K562 treated with DMSO at 1 percent for 24 hours (cell line): ENCODE results near the gene TMEM120B. TPM values are rescaled to one million over a fixed set of nuclear protein-coding genes. Genes with fewer than 3 reads are reported as not detected.

Experiments
- total RNA-seq: library from RNA; unstranded; fragments of 300-600 nt; gene quantifications from 2 replicates; pipeline ENCODE4 v1.2.3, GENCODE V29; 2022; ENCODE audit warnings: low read depth; ENCODE audit not compliant: insufficient read depth

The TMEM120B gene
- 11.1 and 16.2 TPM in 2 replicates for total RNA-seq

DNA sequence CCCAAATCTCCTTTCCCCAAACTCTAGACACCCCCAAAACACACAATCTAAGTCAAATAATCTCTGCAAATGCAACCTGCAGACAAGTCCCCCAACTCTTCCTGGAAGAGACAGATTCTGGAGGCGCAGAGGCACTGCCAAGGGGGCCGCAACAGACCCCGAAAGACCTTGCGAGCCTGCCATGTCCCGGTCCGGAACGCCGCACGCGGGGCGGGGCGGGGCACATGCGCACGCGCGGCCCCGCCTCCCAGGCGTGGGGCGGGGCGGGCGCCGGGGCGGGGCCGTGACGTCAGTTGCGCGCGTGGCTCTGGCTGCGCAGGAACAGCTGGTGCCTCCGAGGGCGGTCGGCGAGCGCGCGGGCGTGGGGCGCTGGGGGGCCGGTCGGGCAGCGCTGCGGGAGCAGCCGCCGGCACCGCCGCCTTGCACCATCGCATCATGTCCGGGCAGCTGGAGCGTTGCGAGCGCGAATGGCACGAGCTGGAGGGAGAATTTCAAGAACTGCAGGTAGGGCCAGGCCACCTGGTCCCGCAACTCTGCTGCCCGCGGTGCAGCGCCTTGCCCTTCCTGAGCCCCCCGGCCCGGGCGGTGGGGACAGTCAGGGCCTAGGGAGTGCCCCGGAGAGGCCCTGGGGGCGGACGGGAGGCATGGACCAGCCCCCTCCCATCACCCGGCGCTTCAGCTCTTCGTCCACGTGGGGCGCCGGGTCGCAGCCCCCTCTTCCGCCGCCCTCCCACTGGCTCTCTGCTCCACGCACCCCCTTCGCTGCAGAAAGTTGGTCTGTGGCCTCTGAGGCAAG, at the start of gene TMEM120B:
Gene TMEM120B, plus strand, starts transcription at position 292 of the 796 bp plus-strand sequence. Its CDS starts 144 bp downstream, at position 436.

GRCh38 chr12:121669521-121669900, 43.0 kb upstream of the TMEM120B start, which contains the start of gene MORN3:
TSS of gene MORN3 (minus strand) at chr12:121669654. CDS start at chr12:121669483, 171 bp downstream.

GRCh38 chr12:121793440-121793837, 80.9 kb downstream of the TMEM120B start, which contains the start of gene RHOF:
TSS of gene RHOF (minus strand) at chr12:121793688. CDS start at chr12:121793633, 55 bp downstream.

GRCh38 chr12:121803861-121804416, 91.4 kb downstream of the TMEM120B start, which contains the start of gene SETD1B:
TSS of gene SETD1B (plus strand) at chr12:121804009. CDS start at chr12:121804738, 729 bp downstream.

Other genes with a start within 250 kb of the TMEM120B start
- gene KDM2B, start 131.7 kb upstream of the TMEM120B start, total RNA-seq = 36.6 and 37.3 TPM in 2 replicates
- gene ORAI1, start 86.2 kb upstream of the TMEM120B start, total RNA-seq = 94.2 and 110 TPM in 2 replicates
- gene MORN3, start 43.1 kb upstream of the TMEM120B start, total RNA-seq = 0.14 TPM in 1 of 2 replicates, not detected in the other
- 2.6 and 3.2 TPM in 2 replicates for gene RHOF, start 80.9 kb downstream of the TMEM120B start, total RNA-seq
- 9.5 and 10.2 TPM in 2 replicates for gene SETD1B, start 91.3 kb downstream of the TMEM120B start, total RNA-seq
- not detected in 2 replicates for gene HPD, start 146.1 kb downstream of the TMEM120B start, total RNA-seq
- 116 and 149 TPM in 2 replicates for gene PSMD9, start 176.0 kb downstream of the TMEM120B start, total RNA-seq
- gene CFAP251, start 205.8 kb downstream of the TMEM120B start, total RNA-seq = 14.7 and 23.7 TPM in 2 replicates